ENCODE data around the gene DDX51. TPM values are rescaled to one million over a fixed set of nuclear protein-coding genes. Genes with fewer than 3 reads are reported as not detected.
"Not testable (repeated sequence)": the region's sequence is repeated elsewhere in the genome, so short reads cannot be mapped to it uniquely, and the experiment has no call there.

DDX51 gene
- total RNA-seq, 2 donors from 2014 or later = 18.3 to 23.4 TPM

- H3K36me3 Mint-ChIP-seq (ENCODE audit: insufficient read depth in 2 of 2) = peaks cover 0 to 6% of the 10 kb centered on the region in 2 donors
- no peaks in the 10 kb centered on the region for H3K27me3 Mint-ChIP-seq (ENCODE audit: low read depth)
- no peak for ATAC-seq (replicated peaks in 1 of 2)
- DNase-seq = no peak
- H3K9me3 Mint-ChIP-seq = no peaks in the 10 kb centered on the region
- H3K27ac Mint-ChIP-seq = no peak overlapping the region
- no peaks in the 10 kb centered on the region for H3K4me1 Mint-ChIP-seq (ENCODE audit: low read depth)
- H3K4me3 Mint-ChIP-seq = no peak overlapping the region
Measured at GRCh38 chr12:132114667-132115066, 29.5 kb downstream of the DDX51 start.

GRCh38 chr12:132111654-132112304, 32.3 kb downstream of the DDX51 start:
- Mint-ChIP-seq H3K9me3 (no peaks in the 10 kb centered on the region), H3K36me3 (ENCODE audit: insufficient read depth in 2 of 2) (peaks cover 0 to 9% of the 10 kb centered on the region in 2 donors), H3K4me1 (ENCODE audit: low read depth) (no peaks in the 10 kb centered on the region), H3K4me3 (no peak overlapping the region), H3K27ac (no peak overlapping the region), H3K27me3 (ENCODE audit: low read depth) (no peaks in the 10 kb centered on the region)
- DNase-seq = no peak
- ATAC-seq (replicated peaks in 1 of 2) = no peak

GRCh38 chr12:132110677-132111076, 33.4 kb downstream of the DDX51 start:
- H3K27ac Mint-ChIP-seq = no peak overlapping the region
- ATAC-seq (replicated peaks in 1 of 2) = no peak
- H3K36me3 Mint-ChIP-seq (ENCODE audit: insufficient read depth in 2 of 2) = peaks cover 0 to 9% of the 10 kb centered on the region in 2 donors
- H3K4me3 Mint-ChIP-seq = no peak overlapping the region
- H3K4me1 Mint-ChIP-seq (ENCODE audit: low read depth) = no peaks in the 10 kb centered on the region
- H3K9me3 Mint-ChIP-seq = no peaks in the 10 kb centered on the region
- no peaks in the 10 kb centered on the region for H3K27me3 Mint-ChIP-seq (ENCODE audit: low read depth)
- no peak for DNase-seq

DNA sequence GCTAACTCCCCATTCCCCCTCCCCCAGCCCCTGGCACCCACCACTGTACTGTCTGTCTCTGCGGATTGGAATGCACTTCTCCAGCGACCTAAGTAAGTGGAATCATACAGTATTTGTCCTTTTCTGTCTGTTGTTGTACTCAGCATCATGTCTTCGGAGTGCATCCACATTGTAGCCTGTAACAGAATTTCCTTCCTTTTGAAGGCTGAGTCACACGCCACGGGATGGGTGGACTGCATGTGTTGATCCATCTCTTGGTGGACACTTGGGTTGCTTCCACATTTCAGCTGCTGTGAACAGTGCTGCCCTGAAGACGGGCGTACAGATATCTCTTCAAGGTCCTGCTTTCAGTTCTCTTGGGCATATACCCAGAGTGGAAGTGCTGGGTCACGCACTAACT, 34.4 kb downstream of the DDX51 start:
- Mint-ChIP-seq H3K36me3 (ENCODE audit: insufficient read depth in 2 of 2) (peaks cover 0 to 9% of the 10 kb centered on the region in 2 donors), H3K9me3 (no peaks in the 10 kb centered on the region), H3K4me3 (no peak overlapping the region), H3K27me3 (ENCODE audit: low read depth) (no peaks in the 10 kb centered on the region), H3K4me1 (ENCODE audit: low read depth) (no peaks in the 10 kb centered on the region), H3K27ac (no peak overlapping the region)
- DNase-seq = no peak
- ATAC-seq (replicated peaks in 1 of 2) = no peak

DNA sequence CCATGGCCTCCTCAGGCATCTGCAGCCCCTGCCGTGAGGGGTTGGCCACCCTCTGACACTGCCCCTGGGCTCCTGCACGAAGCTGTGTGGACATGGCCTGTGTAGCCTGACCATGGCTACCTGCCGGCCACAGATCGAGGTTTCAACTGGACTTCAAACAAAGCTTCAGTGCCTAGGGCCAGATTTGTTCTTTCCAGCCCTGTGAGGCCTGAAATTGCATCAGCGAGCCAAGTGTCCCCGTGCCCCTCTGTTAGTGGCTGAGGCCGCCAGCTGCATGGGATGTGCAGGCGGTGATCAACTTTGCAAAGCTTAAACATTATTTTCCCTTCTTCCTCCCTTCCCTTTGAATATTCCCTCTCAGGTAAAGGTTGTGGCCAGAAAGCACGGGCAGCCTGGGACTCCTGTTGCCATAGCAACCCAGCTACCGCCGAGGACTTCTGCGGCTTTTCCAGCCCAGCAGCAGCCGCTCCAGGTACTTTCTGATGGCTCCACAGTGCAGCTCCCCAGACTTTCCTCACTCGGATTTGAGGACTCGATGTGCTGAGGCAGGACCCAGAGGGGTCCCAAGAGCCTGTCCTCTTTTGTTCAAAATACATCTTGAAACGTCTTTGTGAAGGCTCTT, 35.8 kb downstream of the DDX51 start:
- no peak for ATAC-seq (replicated peaks in 1 of 2)
- H3K4me1 Mint-ChIP-seq (ENCODE audit: low read depth) = no peaks in the 10 kb centered on the region

DNA sequence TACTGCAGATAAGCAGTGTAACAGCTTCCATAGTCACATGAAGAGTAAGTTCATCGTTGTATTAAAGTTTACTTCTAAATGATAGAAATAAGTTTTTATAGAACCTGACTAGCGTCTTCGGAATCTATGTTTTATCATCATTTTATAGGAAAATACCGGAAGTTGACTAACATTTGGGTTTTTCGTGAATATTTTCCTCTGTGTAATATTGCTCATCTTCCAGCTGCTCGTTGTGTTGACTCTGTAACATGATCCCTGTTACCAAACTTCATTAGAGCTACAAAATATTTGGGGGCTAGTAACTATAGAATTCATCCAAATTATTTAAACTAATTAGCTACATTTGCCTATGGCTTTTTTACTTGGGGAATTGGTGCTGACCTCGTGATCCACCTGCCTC, 37.2 kb downstream of the DDX51 start:
- H3K27me3 Mint-ChIP-seq (ENCODE audit: low read depth) = no peaks in the 10 kb centered on the region
- no peaks in the 10 kb centered on the region for H3K9me3 Mint-ChIP-seq
- no peak overlapping the region for H3K4me3 Mint-ChIP-seq
- no peak for DNase-seq
- ATAC-seq (replicated peaks in 1 of 2) = no peak
- H3K27ac Mint-ChIP-seq = no peak overlapping the region
- no peaks in the 10 kb centered on the region for H3K4me1 Mint-ChIP-seq (ENCODE audit: low read depth)
- peaks cover 0 to 7% of the 10 kb centered on the region in 2 donors for H3K36me3 Mint-ChIP-seq (ENCODE audit: insufficient read depth in 2 of 2)

More for the DNA sequence above, 35.8 kb downstream of the DDX51 start:
- peaks cover 0 to 9% of the 10 kb centered on the region in 2 donors for H3K36me3 Mint-ChIP-seq (ENCODE audit: insufficient read depth in 2 of 2)
- H3K27ac Mint-ChIP-seq = no peak overlapping the region
- no peaks in the 10 kb centered on the region for H3K9me3 Mint-ChIP-seq
- no peak overlapping the region for H3K4me3 Mint-ChIP-seq
- no peak for DNase-seq
- H3K27me3 Mint-ChIP-seq (ENCODE audit: low read depth) = no peaks in the 10 kb centered on the region

GRCh38 chr12:132105467-132105866, 38.7 kb downstream of the DDX51 start:
- Mint-ChIP-seq H3K9me3 (no peaks in the 10 kb centered on the region), H3K27me3 (ENCODE audit: low read depth) (no peaks in the 10 kb centered on the region), H3K4me3 (no peak overlapping the region), H3K4me1 (ENCODE audit: low read depth) (no peaks in the 10 kb centered on the region), H3K36me3 (ENCODE audit: insufficient read depth in 2 of 2) (peaks cover 0 to 5% of the 10 kb centered on the region in 2 donors), H3K27ac (no peak overlapping the region)
- ATAC-seq (replicated peaks in 1 of 2) (no peak), DNase-seq (no peak)

DNA sequence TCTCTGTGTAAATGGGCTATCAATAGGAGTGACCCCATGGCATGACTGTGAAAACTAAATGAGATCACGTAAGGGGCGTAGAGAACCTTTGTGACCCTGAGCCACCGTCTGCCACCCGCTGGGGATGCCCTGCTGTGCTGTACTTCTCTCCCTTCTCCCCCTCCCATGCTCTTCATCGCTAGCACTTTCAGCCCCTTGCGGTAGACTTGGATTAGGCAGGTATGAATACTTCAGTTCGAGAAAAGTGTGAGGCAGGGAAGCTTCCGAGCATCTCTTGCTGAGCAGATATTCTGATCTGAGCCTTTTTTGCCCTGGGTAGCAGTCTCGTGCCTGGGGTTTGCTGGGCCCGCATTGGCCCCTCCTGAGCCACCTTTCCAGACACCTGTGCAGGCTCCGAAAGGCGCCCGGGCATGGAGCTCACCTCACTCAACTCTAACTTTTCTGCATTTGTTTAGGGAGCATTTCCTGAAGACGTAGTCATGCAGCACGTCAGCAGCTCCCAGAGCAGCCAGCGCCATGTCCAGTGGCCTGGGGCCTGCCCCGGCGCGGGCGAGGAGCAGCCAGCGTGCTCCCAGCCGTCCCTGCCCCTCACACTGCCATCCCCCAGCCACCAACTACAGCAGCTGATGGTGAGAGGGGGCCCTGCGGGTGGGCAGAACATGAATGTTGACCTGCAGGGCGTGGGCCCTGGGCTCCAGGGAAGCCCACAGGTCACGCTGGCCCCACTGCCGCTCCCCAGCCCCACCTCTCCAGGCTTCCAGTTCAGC, 40.4 kb downstream of the DDX51 start:
- Mint-ChIP-seq H3K27me3 (ENCODE audit: low read depth) (no peaks in the 10 kb centered on the region), H3K27ac (no peak overlapping the region), H3K9me3 (no peaks in the 10 kb centered on the region), H3K36me3 (ENCODE audit: insufficient read depth in 2 of 2) (no peaks in the 10 kb centered on the region), H3K4me3 (no peak overlapping the region), H3K4me1 (ENCODE audit: low read depth) (no peaks in the 10 kb centered on the region)
- no peak for DNase-seq
- no peak for ATAC-seq (replicated peaks in 1 of 2)

DNA sequence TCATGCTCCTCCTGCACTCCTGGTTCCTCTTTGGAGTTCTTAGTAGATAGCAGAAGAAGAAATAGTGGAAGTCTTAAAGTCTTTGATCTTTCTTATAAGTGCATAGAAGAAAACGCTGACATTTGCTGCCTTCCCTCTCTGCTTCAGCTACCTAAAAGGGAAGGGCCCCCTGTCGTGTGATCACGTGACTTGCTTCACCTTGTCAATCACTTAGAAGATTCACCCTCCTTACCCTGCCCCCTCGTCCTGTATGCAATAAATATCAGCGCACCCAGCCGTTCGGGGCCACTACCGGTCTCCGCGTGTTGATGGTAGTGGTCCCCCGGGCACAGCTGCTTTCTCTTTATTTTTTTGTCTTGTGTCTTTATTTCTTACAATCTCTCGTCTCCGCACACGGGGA, 41.0 kb downstream of the DDX51 start:
- not testable (repeated sequence) for H3K4me3 Mint-ChIP-seq; H3K4me1 Mint-ChIP-seq (ENCODE audit: low read depth); DNase-seq; H3K9me3 Mint-ChIP-seq; ATAC-seq (replicated peaks in 1 of 2); H3K27me3 Mint-ChIP-seq (ENCODE audit: low read depth); H3K27ac Mint-ChIP-seq; H3K36me3 Mint-ChIP-seq (ENCODE audit: insufficient read depth in 2 of 2)

GRCh38 chr12:132102297-132102696, 41.8 kb downstream of the DDX51 start:
- Mint-ChIP-seq H3K4me1 (ENCODE audit: low read depth) (no peaks in the 10 kb centered on the region), H3K36me3 (ENCODE audit: insufficient read depth in 2 of 2) (peaks cover 0 to 4% of the 10 kb centered on the region in 2 donors), H3K27ac (no peak overlapping the region), H3K4me3 (no peak overlapping the region), H3K27me3 (ENCODE audit: low read depth) (no peaks in the 10 kb centered on the region), H3K9me3 (no peaks in the 10 kb centered on the region)
- ATAC-seq (replicated peaks in 1 of 2) (no peak), DNase-seq (no peak)

DNA sequence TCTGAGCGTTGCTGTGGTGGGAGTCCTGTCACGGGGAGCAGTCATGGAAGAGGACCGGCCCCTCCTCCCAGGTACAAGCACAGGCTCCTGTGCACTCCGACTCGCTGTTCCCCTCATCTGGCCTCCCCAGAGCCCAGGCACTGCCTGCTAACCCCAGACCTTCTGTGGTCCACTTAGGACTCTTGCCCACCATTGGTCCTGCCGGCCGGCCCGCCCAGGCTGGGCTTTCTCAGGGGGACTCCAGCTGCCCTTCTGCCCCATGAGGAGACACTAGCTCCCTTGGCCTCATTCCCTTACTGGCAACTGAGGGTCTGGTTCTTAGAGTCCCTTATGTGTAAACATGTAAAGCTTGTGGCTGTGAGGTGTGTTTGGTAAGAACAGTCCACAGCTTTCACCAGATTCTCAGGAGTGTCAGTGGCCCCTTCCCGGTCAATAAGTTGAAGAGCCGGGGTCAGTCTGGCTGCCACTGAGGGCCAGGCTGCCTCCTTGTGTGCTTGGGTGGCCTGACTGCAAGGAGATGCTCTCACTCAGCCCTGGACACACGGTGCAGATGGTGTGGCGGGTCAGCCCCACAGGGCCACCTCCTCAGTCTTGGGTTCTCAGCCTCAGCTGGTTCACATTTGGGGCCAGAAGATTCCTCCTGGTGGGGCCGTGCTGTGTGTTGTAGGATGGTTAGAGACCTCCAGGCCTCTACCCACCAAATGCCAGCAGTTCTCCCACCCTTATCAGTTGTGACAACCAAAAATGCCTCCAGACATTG, 43.6 kb downstream of the DDX51 start:
- Mint-ChIP-seq H3K4me1 (ENCODE audit: low read depth) (peaks cover 6% of the 10 kb centered on the region), H3K36me3 (ENCODE audit: insufficient read depth in 2 of 2) (peaks cover 8 to 15% of the 10 kb centered on the region in 2 donors), H3K9me3 (peaks cover 4 to 7% of the 10 kb centered on the region in 2 donors), H3K27ac (no peak overlapping the region), H3K4me3 (no peak overlapping the region), H3K27me3 (ENCODE audit: low read depth) (no peaks in the 10 kb centered on the region)
- ATAC-seq (replicated peaks in 1 of 2) (no peak), DNase-seq (no peak)

GRCh38 chr12:132099739-132100138, 44.4 kb downstream of the DDX51 start:
- Mint-ChIP-seq H3K36me3 (ENCODE audit: insufficient read depth in 2 of 2) (peaks cover 8 to 22% of the 10 kb centered on the region in 2 donors), H3K27ac (no peak overlapping the region), H3K4me3 (no peak overlapping the region), H3K4me1 (ENCODE audit: low read depth) (peaks cover 14% of the 10 kb centered on the region), H3K9me3 (peaks cover 4 to 7% of the 10 kb centered on the region in 2 donors), H3K27me3 (ENCODE audit: low read depth) (no peaks in the 10 kb centered on the region)
- DNase-seq = no peak
- no peak for ATAC-seq (replicated peaks in 1 of 2)

Data from activated T-cell treated with anti-CD3 and anti-CD28 coated beads, Interleukin-2, amount 50 U/mL, for 72 hours (primary cell).